ENCODE data around the gene LAMA5. TPM values are rescaled to one million over a fixed set of nuclear protein-coding genes. Genes with fewer than 3 reads are reported as not detected.

The LAMA5 gene
- polyA plus RNA-seq, 1 of the 3 experiments (the other 2 are of a cell fraction) = 27.2 TPM

GRCh38 chr20:62320581-62321354 is 46.3 kb downstream of the LAMA5 start:
- CTCF ChIA-PET = interaction anchor here (1.4 kb wide), 1 partner anchor 63 kb away, joined by 3 read pairs; no protein-coding TSS in a partner anchor
- 90% methylated on average over 9 of the region's 22 CpGs for WGBS (ENCODE audit: low lambda C conversion rate)
- H2AFZ ChIP-seq (ENCODE audit: low read depth) = no peak overlapping the region

GRCh38 chr20:62319346-62319909 is 47.7 kb downstream of the LAMA5 start:
- Histone ChIP-seq H3K9me3 (no peaks in the 10 kb centered on the region), H3F3A (replicated peaks; ENCODE audit: insufficient read depth) (no peaks in the 10 kb centered on the region), H3K27me3 (ENCODE audit: insufficient read depth) (no peaks in the 10 kb centered on the region), H3K36me3 (replicated peaks in 1 of 2; ENCODE audit: control insufficient read depth in 1 of 2, insufficient read depth in 2 of 2, low read length in 1 of 2) (peaks cover 0 to 62% of the 10 kb centered on the region in 2 experiments), H3K27ac (ENCODE audit: low read depth in 2 of 2, low read length in 1 of 2) (no peak overlapping the region), H3K79me2 (ENCODE audit: insufficient read depth) (no peaks in the 10 kb centered on the region), H3K4me3 (ENCODE audit: low read depth in 2 of 2, low read length in 1 of 2) (no peak overlapping the region), H2AFZ (ENCODE audit: low read depth) (no peak overlapping the region), H3K4me2 (no peak overlapping the region), H3K9me2 (no peaks in the 10 kb centered on the region), H3K4me1 (ENCODE audit: control insufficient read depth in 1 of 2, insufficient read depth in 2 of 2, low read depth in 1 of 2, low read length in 1 of 2) (no peaks in the 10 kb centered on the region), H4K20me1 (ENCODE audit: insufficient read depth) (no peaks in the 10 kb centered on the region), H3K9ac (no peak overlapping the region)
- POLR2A ChIA-PET = no interaction called here
- CTCF ChIA-PET = interaction anchor here (1.0 to 1.1 kb wide), 2 partner anchors 13 to 63 kb away, joined by 4 to 5 read pairs; no protein-coding TSS in a partner anchor
- DNase-seq = no peak
- TF ChIP-seq CHD2 (IDR thresholded peaks at IDR 0.05; ENCODE audit: low read length, partially characterized antibody) (no peak), RAD21 (IDR thresholded peaks at IDR 0.05; ENCODE audit: low read length) (no peak), EZH2phosphoT487 (IDR thresholded peaks at IDR 0.05; ENCODE audit: borderline replicate concordance, low read depth) (no peak), SMC3 (IDR thresholded peaks at IDR 0.05; ENCODE audit: low read depth, low read length) (no peak), POLR2AphosphoS5 (IDR thresholded peaks at IDR 0.05; ENCODE audit: low read depth, low read length) (no peak), FOXJ3 (CRISPR knock-in tag; IDR thresholded peaks at IDR 0.05) (no peak), FOXM1 (IDR thresholded peaks at IDR 0.05; ENCODE audit: low read depth) (no peak), IRF3 (IDR thresholded peaks at IDR 0.05; ENCODE audit: low read depth, low read length) (no peak), JUND (IDR thresholded peaks at IDR 0.05) (no peak), RFX5 (IDR thresholded peaks at IDR 0.05; ENCODE audit: low read length) (no peak), TCF12 (IDR thresholded peaks at IDR 0.05) (no peak), REST (IDR thresholded peaks at IDR 0.05; ENCODE audit: low read depth, low read length) (no peak), TAF1 (IDR thresholded peaks at IDR 0.05; ENCODE audit: borderline replicate concordance, low read depth, low read length) (no peak)
- WGBS (ENCODE audit: low lambda C conversion rate) = 93% methylated on average over 17 of the region's 29 CpGs

More at GRCh38 chr20:62320581-62321354, 46.3 kb downstream of the LAMA5 start:
- Histone ChIP-seq H3K27ac (ENCODE audit: low read depth in 2 of 2, low read length in 1 of 2) (no peak overlapping the region), H3K27me3 (ENCODE audit: insufficient read depth) (no peaks in the 10 kb centered on the region), H3K79me2 (ENCODE audit: insufficient read depth) (no peaks in the 10 kb centered on the region), H3K9me2 (no peaks in the 10 kb centered on the region), H4K20me1 (ENCODE audit: insufficient read depth) (no peaks in the 10 kb centered on the region), H3K4me2 (no peak overlapping the region), H3K9ac (no peak overlapping the region), H3K36me3 (replicated peaks in 1 of 2; ENCODE audit: control insufficient read depth in 1 of 2, insufficient read depth in 2 of 2, low read length in 1 of 2) (peaks cover 0 to 60% of the 10 kb centered on the region in 2 experiments), H3K4me1 (ENCODE audit: control insufficient read depth in 1 of 2, insufficient read depth in 2 of 2, low read depth in 1 of 2, low read length in 1 of 2) (no peaks in the 10 kb centered on the region), H3K4me3 (ENCODE audit: low read depth in 2 of 2, low read length in 1 of 2) (no peak overlapping the region), H3F3A (replicated peaks; ENCODE audit: insufficient read depth) (no peaks in the 10 kb centered on the region), H3K9me3 (no peaks in the 10 kb centered on the region)
- peak; percentile 82 for DNase-seq
- POLR2A ChIA-PET = no interaction called here
- TF ChIP-seq RFX5 (IDR thresholded peaks at IDR 0.05; ENCODE audit: low read length) = no peak
- no peak for TF ChIP-seq RCOR1 (IDR thresholded peaks at IDR 0.05; ENCODE audit: low read length)
